Measurements from ENCODE around the gene TNNC1.

TNNC1 gene

DNA sequence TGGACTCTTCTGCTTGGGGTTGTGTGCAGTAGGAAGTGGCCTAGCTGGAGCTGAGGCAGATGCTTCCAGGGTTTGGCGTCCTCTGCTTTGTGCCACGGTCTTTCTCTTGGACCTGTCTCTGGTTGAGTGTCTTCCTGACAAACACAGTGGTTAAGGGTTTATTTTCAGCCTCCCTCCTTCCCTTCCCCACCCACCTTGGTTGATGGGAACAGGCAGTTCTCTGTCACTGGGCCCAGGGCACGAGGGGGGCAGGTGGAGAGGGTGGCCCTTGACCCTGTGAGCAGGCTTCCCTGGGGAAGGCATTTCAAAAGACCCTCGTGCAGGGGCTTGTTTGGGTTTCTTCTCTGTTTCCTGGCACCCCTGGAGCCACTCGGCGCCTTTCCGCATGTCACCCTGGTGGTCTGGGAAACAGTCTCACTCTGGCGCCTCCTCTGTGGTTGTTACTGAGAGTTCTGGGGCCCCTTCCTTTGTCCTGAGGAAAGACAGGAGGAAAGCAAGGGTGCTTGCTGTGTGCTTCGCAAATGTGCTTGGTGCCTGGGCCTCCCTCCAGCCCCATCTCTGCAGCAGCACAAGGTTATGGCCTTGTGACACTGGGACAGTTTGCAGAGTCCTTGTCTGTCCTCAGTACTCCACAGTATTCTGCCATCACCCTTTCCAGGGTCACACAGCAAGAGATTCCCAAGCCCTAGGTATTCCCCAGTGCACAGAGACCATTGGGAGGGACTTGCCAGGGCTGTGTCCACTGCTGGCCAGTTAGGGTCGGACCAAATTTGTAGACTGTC lies 31.0 kb upstream of the TNNC1 start:
- ATAC-seq (ENCODE audit: low read depth) (no peak), DNase-seq (ENCODE audit: low spot score) (no peak)
- no peak overlapping the region for H3K4me3 ChIP-seq (ENCODE audit: severe bottlenecking)
- H3K4me1 ChIP-seq (ENCODE audit: insufficient read depth, poor library complexity, severe bottlenecking): peaks cover 8% of the 10 kb centered on the region
- TF ChIP-seq, protein P1, sequence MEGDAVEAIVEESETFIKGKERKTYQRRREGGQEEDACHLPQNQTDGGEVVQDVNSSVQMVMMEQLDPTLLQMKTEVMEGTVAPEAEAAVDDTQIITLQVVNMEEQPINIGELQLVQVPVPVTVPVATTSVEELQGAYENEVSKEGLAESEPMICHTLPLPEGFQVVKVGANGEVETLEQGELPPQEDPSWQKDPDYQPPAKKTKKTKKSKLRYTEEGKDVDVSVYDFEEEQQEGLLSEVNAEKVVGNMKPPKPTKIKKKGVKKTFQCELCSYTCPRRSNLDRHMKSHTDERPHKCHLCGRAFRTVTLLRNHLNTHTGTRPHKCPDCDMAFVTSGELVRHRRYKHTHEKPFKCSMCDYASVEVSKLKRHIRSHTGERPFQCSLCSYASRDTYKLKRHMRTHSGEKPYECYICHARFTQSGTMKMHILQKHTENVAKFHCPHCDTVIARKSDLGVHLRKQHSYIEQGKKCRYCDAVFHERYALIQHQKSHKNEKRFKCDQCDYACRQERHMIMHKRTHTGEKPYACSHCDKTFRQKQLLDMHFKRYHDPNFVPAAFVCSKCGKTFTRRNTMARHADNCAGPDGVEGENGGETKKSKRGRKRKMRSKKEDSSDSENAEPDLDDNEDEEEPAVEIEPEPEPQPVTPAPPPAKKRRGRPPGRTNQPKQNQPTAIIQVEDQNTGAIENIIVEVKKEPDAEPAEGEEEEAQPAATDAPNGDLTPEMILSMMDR (IDR thresholded peaks at IDR 0.05; ENCODE audit: poor library complexity, severe bottlenecking): no peak
- peaks cover 48% of the 10 kb centered on the region for H3K36me3 ChIP-seq (ENCODE audit: low read depth)
- no peaks in the 10 kb centered on the region for H3K9me3 ChIP-seq (ENCODE audit: severe bottlenecking)
- peak overlapping the region; percentile 54 for H3K27ac ChIP-seq (ENCODE audit: poor library complexity, severe bottlenecking)
- no peaks in the 10 kb centered on the region for H3K27me3 ChIP-seq (ENCODE audit: insufficient read depth, poor library complexity, severe bottlenecking)

DNA sequence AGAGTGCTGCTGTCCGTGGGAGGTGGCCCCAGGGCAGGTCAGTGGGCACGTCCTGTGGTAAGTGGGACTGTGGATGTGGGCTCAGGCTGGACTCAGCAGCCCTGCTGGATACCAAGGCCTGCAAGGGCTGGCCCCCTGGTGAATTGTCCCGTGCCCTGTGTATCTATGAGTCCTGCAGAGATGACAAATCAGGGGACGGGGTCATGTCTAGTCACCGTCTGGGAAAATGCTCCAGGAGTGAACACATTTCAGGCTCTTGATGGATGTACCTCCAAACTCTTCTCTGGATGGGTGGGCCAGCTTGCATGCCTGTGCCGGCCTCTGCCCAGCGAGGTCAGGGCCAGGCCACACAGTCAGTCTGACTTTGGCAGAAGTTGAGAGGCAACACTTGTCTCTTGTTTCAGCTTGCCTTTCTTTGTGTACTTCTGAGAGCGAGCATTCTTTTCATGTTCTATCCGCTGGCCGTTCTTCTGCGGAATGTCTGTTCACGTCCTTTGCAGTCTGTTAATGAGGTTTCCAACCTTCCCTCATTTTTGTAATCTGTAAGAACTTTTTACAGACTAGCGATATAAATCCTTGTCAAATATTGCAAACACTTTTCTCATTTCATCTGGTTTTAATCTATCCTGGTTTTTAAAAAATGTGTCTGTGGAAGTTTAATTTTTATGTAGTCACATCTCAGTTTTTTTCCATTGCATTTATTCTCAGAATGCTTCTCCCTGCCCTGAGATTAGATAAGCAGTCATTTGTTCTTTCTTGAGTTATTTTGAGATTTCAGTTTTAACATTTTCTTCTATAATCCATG lies 29.9 kb upstream of the TNNC1 start:
- peak overlapping the region; percentile 54 for H3K27ac ChIP-seq (ENCODE audit: poor library complexity, severe bottlenecking)
- H3K27me3 ChIP-seq (ENCODE audit: insufficient read depth, poor library complexity, severe bottlenecking): no peaks in the 10 kb centered on the region
- H3K9me3 ChIP-seq (ENCODE audit: severe bottlenecking): no peaks in the 10 kb centered on the region
- TF ChIP-seq, protein P1 (IDR thresholded peaks at IDR 0.05; ENCODE audit: poor library complexity, severe bottlenecking): no peak
- H3K4me3 ChIP-seq (ENCODE audit: severe bottlenecking): no peak overlapping the region
- H3K36me3 ChIP-seq (ENCODE audit: low read depth): peaks cover 47% of the 10 kb centered on the region
- peaks cover 8% of the 10 kb centered on the region for H3K4me1 ChIP-seq (ENCODE audit: insufficient read depth, poor library complexity, severe bottlenecking)
- peak; percentile 69 for ATAC-seq (ENCODE audit: low read depth)
- no peak for DNase-seq (ENCODE audit: low spot score)

GRCh38 chr3:52483081-52483480 lies 29.2 kb upstream of the TNNC1 start:
- H3K27me3 ChIP-seq (ENCODE audit: insufficient read depth, poor library complexity, severe bottlenecking): no peaks in the 10 kb centered on the region
- H3K4me1 ChIP-seq (ENCODE audit: insufficient read depth, poor library complexity, severe bottlenecking): peaks cover 8% of the 10 kb centered on the region
- TF ChIP-seq, protein P1 (IDR thresholded peaks at IDR 0.05; ENCODE audit: poor library complexity, severe bottlenecking): no peak
- H3K27ac ChIP-seq (ENCODE audit: poor library complexity, severe bottlenecking): peak overlapping the region; percentile 54
- DNase-seq (ENCODE audit: low spot score) (peak; percentile 62), ATAC-seq (ENCODE audit: low read depth) (peak; percentile 9; the same call in 2 of the 3 replicates)
- no peak overlapping the region for H3K4me3 ChIP-seq (ENCODE audit: severe bottlenecking)
- H3K36me3 ChIP-seq (ENCODE audit: low read depth): peaks cover 52% of the 10 kb centered on the region
- H3K9me3 ChIP-seq (ENCODE audit: severe bottlenecking): no peaks in the 10 kb centered on the region

DNA sequence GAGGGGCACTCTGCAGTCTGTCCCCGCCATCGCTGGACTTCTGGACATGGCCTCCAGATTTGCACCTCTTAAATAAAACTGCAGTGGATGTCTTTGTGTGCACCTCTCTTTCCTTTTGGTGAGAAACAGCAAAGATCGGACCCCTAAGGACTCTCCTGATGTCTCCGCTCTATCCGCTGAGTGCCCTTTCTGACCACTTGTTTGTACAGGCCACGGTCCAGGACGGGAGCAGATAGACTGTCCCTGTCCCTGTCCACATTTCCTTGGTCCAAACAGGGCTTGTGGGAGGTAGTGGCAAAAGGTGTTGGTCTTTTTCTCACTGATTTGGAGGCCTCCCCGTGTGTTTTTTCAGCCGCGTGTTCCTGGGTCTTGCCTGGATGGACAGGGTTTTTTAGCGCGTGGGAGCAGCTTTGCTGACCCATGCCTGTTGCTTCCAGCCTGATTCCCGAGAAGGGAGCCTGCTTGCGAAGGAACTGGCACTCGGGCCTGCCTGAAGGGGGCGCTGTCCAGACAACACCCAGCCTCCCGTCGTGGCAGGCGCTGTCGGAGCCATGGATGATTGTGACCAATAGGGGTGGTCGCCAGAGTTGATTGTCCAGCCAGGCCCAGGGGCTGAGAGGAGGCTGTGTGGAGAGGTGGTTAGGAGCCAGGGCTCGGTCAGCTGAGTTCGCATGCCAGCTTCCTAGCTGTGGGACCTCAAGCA lies 28.1 kb upstream of the TNNC1 start:
- no peaks in the 10 kb centered on the region for H3K27me3 ChIP-seq (ENCODE audit: insufficient read depth, poor library complexity, severe bottlenecking)
- DNase-seq (ENCODE audit: low spot score) (peak; percentile 67), ATAC-seq (ENCODE audit: low read depth) (no peak)
- H3K9me3 ChIP-seq (ENCODE audit: severe bottlenecking): no peaks in the 10 kb centered on the region
- TF ChIP-seq, protein P1 (IDR thresholded peaks at IDR 0.05; ENCODE audit: poor library complexity, severe bottlenecking): no peak
- H3K4me3 ChIP-seq (ENCODE audit: severe bottlenecking): no peak overlapping the region
- peaks cover 59% of the 10 kb centered on the region for H3K36me3 ChIP-seq (ENCODE audit: low read depth)
- no peak overlapping the region for H3K27ac ChIP-seq (ENCODE audit: poor library complexity, severe bottlenecking)
- H3K4me1 ChIP-seq (ENCODE audit: insufficient read depth, poor library complexity, severe bottlenecking): peaks cover 8% of the 10 kb centered on the region
